DOHH2 (cell line): ENCODE results near the gene AP1S3.
A peak's percentile ranks its signal among the peaks of the same experiment; 100 is the strongest.

ENCODE experiments used
- H3F3A ChIP-seq: fragments of 200-600 bp; sonication (generic), shearing (Covaris generic); 2 replicates; pipeline ENCODE4 v1.6.0; 2016; ENCODE audit warnings: antibody characterized with exemption, mild to moderate bottlenecking; ENCODE audit not compliant: control insufficient read depth, insufficient read depth
- H3K27ac ChIP-seq: fragments of 200-600 bp; sonication (generic); 2 replicates; pipeline ENCODE4 v1.5.1; 2014; ENCODE audit warnings: low read depth, mild to moderate bottlenecking, low read length, moderate library complexity
- H3K27me3 ChIP-seq: fragments of 200-600 bp; sonication (generic); 2 replicates; pipeline ENCODE4 v1.6.1; 2014; ENCODE audit warnings: mild to moderate bottlenecking, low read length, mixed read lengths; ENCODE audit not compliant: control insufficient read depth
- H3K36me3 ChIP-seq: fragments of 200-600 bp; sonication (generic); 2 replicates; pipeline ENCODE4 v1.6.1; 2014; ENCODE audit warnings: mild to moderate bottlenecking, low read length, moderate library complexity, mixed read lengths; ENCODE audit not compliant: control insufficient read depth
- H3K4me1 ChIP-seq: fragments of 200-600 bp; sonication (generic); 2 replicates; pipeline ENCODE4 v1.6.1; 2014; ENCODE audit warnings: mild to moderate bottlenecking, low read length, mixed read lengths; ENCODE audit not compliant: control insufficient read depth
- H3K4me2 ChIP-seq: fragments of 200-600 bp; sonication (generic); 2 replicates; pipeline ENCODE4 v1.6.0; 2014; ENCODE audit warnings: mild to moderate bottlenecking, low read length, moderate library complexity
- H3K4me3 ChIP-seq: fragments of 200-600 bp; sonication (generic); 2 replicates; pipeline ENCODE4 v1.5.1; 2014; ENCODE audit warnings: mild to moderate bottlenecking, low read length, mixed read lengths
- H3K79me2 ChIP-seq: fragments of 200-600 bp; sonication (generic); 2 replicates; pipeline ENCODE4 v1.6.1; 2014; ENCODE audit warnings: mild to moderate bottlenecking, low read length, mixed read lengths; ENCODE audit not compliant: control insufficient read depth
- H3K9me2 ChIP-seq: fragments of 200-600 bp; sonication (generic); replicated peaks from 2 replicates; pipeline ENCODE4 v1.6.1; 2014; ENCODE audit warnings: mild to moderate bottlenecking, low read length, mixed read lengths; ENCODE audit not compliant: control insufficient read depth
- H3K9me3 ChIP-seq: fragments of 200-600 bp; sonication (generic); 2 replicates; pipeline ENCODE4 v1.6.1; 2014; ENCODE audit warnings: antibody characterized with exemption, low read length, mixed read lengths; ENCODE audit not compliant: control insufficient read depth, insufficient read depth
- H4K20me1 ChIP-seq: fragments of 200-600 bp; sonication (generic); 2 replicates; pipeline ENCODE4 v1.6.0; 2014; ENCODE audit warnings: low read depth, mild to moderate bottlenecking, antibody characterized with exemption, low read length, moderate library complexity; ENCODE audit not compliant: control insufficient read depth, insufficient read depth
- CTCF ChIP-seq: fragments of 200-600 bp; sonication (generic); IDR thresholded peaks from one replicate; pipeline ENCODE4 v1.5.1; 2014; ENCODE audit warnings: antibody characterized with exemption, mild to moderate bottlenecking, low read depth, low read length; ENCODE audit not compliant: poor library complexity, severe bottlenecking
- EZH2phosphoT487 ChIP-seq: fragments of 200-600 bp; sonication (generic); IDR thresholded peaks from 2 replicates; pipeline ENCODE4 v1.6.1; 2017; ENCODE audit warnings: borderline replicate concordance, mild to moderate bottlenecking, antibody characterized with exemption, low read length, moderate library complexity, mixed read lengths

Gene AP1S3

GRCh38 chr2:223805008-223805407, 32.4 kb downstream of the AP1S3 start:
- peak overlapping the region; percentile 27 for H3K4me3 ChIP-seq
- peak overlapping the region; percentile 35 for H3K4me2 ChIP-seq
- H4K20me1 ChIP-seq: no peaks in the 10 kb centered on the region
- peaks cover 6% of the 10 kb centered on the region for H3K79me2 ChIP-seq
- H3F3A ChIP-seq: no peaks in the 10 kb centered on the region
- no peak for TF ChIP-seq CTCF
- no peak for TF ChIP-seq EZH2phosphoT487
- no peaks in the 10 kb centered on the region for H3K27me3 ChIP-seq
- no peaks in the 10 kb centered on the region for H3K9me2 ChIP-seq
- no peaks in the 10 kb centered on the region for H3K9me3 ChIP-seq
- H3K27ac ChIP-seq: no peak overlapping the region
- peaks cover 19% of the 10 kb centered on the region for H3K4me1 ChIP-seq
- H3K36me3 ChIP-seq: no peaks in the 10 kb centered on the region

GRCh38 chr2:223801736-223802135, 35.6 kb downstream of the AP1S3 start:
- Histone ChIP-seq H3K4me2 (no peak overlapping the region), H3K4me3 (no peak overlapping the region), H3K9me2 (no peaks in the 10 kb centered on the region), H3F3A (no peaks in the 10 kb centered on the region), H3K36me3 (no peaks in the 10 kb centered on the region), H3K9me3 (no peaks in the 10 kb centered on the region), H3K79me2 (peaks cover 9% of the 10 kb centered on the region), H4K20me1 (no peaks in the 10 kb centered on the region), H3K27ac (no peak overlapping the region), H3K4me1 (peaks cover 37% of the 10 kb centered on the region), H3K27me3 (no peaks in the 10 kb centered on the region)
- TF ChIP-seq EZH2phosphoT487 (no peak), CTCF (no peak)

- Histone ChIP-seq H3K9me3 (no peaks in the 10 kb centered on the region), H3K79me2 (peaks cover 9% of the 10 kb centered on the region), H4K20me1 (no peaks in the 10 kb centered on the region), H3K9me2 (no peaks in the 10 kb centered on the region), H3K27ac (no peak overlapping the region), H3K36me3 (no peaks in the 10 kb centered on the region), H3K4me2 (no peak overlapping the region), H3K4me1 (peaks cover 36% of the 10 kb centered on the region), H3K4me3 (no peak overlapping the region), H3K27me3 (no peaks in the 10 kb centered on the region), H3F3A (no peaks in the 10 kb centered on the region)
- TF ChIP-seq EZH2phosphoT487: no peak
- no peak for TF ChIP-seq CTCF
Observed at GRCh38 chr2:223800908-223801307, 36.5 kb downstream of the AP1S3 start.
